Omental fat pad (tissue), 4 donors: ENCODE results near the gene KRT35. TPM values are rescaled to one million over a fixed set of nuclear protein-coding genes. Genes with fewer than 3 reads are reported as not detected.

Experiments
- ATAC-seq: fragments of 150-250 bp; one replicate; pipeline ENCODE4 v1.9.1; 2016; ENCODE audit warnings: mild to moderate bottlenecking, moderate library complexity; ENCODE audit not compliant: low FRiP score
- DNase-seq: peaks from one replicate; pipeline ENCODE4 v3.0.0-alpha.2; 2019; ENCODE audit warnings: low spot score
- total RNA-seq, 4 donors: library from RNA; depleted of rRNA; stranded (reverse); fragments of >200 nt; gene quantifications; one replicate each; pipeline ENCODE4 v1.1.0, GENCODE V29; 2016
- TF ChIP-seq, protein P1 (sequence below), 3 donors: fragments of 450-650 bp; IDR thresholded peaks; one replicate each; pipeline ENCODE4 v1.5.1; 2016 to 2017; ENCODE audit warnings: antibody characterized with exemption in 3 of 3, mild to moderate bottlenecking in 3 of 3, moderate library complexity in 2 of 3

Gene KRT35
- total RNA-seq, 4 donors from 2014 or later, result not detected

DNA sequence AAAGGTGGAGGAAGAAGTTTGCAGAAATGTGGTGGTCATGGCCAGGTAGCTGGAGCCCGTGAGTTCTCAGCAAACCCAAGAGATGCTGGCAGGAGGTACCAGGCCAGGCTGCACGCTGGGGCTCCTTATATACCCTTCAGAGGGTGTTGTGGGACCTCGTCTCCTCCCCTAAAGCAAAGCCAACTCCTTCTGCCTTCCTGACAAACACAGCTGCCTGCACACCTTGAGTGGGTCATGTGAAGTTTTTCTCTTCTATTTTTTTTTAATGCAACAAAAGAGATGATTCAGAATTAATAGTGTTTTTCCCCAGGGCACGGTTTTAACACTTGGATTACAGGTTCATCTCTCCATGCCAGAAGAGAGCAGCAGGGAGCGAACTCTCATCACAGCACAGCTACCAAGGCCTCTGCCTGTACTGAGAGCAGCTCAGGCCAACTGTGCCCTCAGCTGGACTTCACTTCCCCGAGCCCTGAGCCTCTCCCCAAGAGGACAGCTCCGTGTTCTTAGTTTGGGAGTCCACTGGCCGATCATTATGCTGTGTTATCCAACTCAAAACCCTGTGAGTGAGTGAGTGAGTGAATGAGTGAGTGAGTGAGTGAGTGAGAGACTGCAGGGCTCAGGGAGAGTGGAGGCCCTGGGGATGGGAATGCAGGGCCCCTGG lies 38.0 kb upstream of the KRT35 start, which contains the start of gene KRT15:
KRT15 (minus strand) TSS at position 102 of the 661 bp plus-strand sequence; CDS start at position 39, 63 bp downstream.
- TF ChIP-seq, protein P1, sequence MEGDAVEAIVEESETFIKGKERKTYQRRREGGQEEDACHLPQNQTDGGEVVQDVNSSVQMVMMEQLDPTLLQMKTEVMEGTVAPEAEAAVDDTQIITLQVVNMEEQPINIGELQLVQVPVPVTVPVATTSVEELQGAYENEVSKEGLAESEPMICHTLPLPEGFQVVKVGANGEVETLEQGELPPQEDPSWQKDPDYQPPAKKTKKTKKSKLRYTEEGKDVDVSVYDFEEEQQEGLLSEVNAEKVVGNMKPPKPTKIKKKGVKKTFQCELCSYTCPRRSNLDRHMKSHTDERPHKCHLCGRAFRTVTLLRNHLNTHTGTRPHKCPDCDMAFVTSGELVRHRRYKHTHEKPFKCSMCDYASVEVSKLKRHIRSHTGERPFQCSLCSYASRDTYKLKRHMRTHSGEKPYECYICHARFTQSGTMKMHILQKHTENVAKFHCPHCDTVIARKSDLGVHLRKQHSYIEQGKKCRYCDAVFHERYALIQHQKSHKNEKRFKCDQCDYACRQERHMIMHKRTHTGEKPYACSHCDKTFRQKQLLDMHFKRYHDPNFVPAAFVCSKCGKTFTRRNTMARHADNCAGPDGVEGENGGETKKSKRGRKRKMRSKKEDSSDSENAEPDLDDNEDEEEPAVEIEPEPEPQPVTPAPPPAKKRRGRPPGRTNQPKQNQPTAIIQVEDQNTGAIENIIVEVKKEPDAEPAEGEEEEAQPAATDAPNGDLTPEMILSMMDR (IDR thresholded peaks at IDR 0.05), result no peak
- ATAC-seq, result no peak

DNA sequence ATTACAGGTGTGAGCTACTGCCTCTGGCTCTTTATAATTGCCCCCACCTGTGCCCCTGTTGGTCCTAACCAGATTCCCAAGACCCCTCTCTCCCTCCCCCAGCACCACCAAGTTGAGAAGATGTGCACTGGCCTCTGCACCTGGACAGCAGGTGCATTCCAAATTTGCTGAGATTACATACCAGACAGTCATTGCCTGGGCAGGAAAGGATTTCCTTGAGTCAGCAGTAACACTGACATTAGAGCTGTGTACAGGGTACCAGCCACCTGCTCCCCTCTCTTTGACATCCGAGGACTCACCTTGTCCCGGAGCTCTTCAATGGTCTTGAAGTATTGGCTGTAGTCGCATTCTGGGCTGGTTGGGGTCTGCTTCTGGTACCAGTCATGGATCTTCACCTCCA lies 37.1 kb upstream of the KRT35 start:
- DNase-seq (no peak), ATAC-seq (no peak)
- TF ChIP-seq, protein P1 (IDR thresholded peaks at IDR 0.05), result no peak

More for the DNA sequence above, 38.0 kb upstream of the KRT35 start, which contains the start of gene KRT15:
- DNase-seq, result no peak

DNA sequence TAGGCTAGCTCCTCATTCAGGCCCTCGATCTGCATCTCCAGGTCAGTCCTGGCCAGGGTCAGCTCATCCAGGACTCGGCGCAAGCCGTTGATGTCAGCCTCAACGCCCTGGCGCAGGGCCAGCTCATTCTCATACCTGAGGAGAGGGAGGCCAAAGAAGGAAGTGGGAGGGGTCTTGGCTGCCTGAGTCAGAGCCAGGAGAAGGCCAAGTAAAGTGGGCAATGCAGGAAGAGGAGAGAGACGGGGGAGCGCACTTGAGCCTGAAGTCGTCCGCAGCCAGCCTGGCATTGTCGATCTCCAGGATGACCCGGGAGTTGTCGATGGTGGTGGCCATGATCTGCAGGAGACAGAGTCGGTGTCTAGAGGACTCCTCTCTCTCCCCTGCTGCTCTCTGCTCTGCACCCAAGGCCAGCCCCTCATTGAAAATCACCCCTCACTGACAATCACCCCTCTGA lies 35.9 kb upstream of the KRT35 start:
- TF ChIP-seq, protein P1 (IDR thresholded peaks at IDR 0.05), result no peak
- ATAC-seq, result no peak
- DNase-seq, result no peak

DNA sequence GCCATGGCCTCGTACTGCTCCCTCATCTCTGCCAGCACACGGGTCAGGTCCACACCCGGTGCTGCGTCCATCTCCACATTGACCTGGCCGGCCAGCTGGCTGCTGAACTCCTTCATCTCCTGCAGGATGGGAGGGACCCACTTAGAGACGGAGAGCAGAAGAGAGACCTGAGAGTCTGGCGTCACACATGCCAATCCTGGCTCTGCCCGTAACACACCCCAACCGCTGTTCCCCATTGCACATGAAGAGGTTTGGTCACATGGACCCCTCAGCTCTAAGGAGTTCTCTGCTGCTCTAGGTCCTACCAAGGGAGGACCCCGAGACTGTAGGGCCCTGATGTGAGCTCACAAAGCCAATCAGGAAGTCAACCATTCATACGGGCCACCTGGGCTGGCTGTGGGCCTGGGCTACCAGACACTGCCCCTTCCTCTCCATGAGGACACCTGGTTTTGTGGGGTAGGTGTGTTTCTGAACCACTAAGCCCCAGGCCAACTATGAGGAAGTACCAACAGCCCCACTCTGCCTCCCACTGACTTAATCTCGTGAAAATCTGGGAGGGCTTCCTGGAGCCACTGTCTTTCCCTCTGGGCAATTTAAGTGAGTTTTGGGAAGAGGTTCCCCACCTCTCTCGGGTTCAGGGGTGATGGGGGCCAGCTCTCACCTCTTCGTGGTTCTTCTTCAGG lies 35.3 kb upstream of the KRT35 start:
- ATAC-seq, result no peak
- TF ChIP-seq, protein P1 (IDR thresholded peaks at IDR 0.05), result no peak
- no peak for DNase-seq

DNA sequence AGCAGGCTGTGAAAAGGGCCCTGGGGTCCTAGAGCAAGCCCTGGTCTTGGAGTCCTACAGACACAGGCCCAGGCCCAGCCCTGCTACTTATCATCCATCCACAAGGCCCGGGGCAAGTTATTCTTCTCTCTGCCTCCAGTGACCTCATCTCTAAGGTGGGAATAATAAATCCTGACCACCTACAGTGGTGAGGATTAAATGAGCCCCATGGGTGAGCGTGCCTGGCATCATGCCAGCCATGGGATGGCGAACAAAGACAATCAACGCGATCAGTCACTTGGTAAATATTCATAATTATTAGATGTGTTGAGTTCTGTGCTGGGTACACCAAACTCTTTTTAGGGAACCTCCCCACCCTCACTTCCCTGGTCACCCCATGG lies 32.2 kb upstream of the KRT35 start:
- DNase-seq (no peak), ATAC-seq (no peak)
- TF ChIP-seq, protein P1 (IDR thresholded peaks at IDR 0.05), result no peak

DNA sequence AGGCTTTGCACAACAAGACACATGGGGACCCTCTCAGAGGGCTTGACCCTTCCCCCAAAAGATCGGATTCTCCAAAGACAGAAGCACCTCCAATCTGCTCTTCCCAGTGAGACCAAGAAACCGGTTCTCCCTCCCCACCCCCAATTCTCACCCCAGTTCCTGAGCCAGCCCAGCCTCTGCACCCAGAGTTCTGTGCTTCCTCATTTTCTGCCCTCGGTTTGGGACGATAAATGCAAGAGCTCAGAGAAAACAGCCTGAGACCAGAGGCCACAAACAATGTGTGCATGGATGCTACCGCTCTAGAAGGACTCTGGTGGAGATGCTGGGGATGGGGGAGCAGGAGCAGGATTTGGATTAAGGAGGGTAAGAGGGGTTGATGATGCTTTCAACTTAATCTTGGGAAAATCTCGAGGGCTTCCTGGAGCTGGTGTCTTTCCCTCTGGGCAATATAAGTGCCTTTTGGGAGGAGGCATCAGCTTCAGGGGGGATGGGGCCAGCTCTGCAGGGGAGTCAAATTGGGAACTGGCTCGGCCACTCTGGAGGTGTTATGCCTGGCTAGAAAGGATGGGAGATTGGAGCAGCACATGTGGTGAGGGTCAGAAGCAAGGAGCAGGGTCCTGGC lies 31.7 kb upstream of the KRT35 start:
- TF ChIP-seq, protein P1 (IDR thresholded peaks at IDR 0.05), result no peak
- DNase-seq (no peak), ATAC-seq (no peak)
